Calu3 (cell line): ENCODE data around the gene STXBP2. TPM values are rescaled to one million over a fixed set of nuclear protein-coding genes. Genes with fewer than 3 reads are reported as not detected.

ENCODE experiments used
- BruUV-seq: library from RNA; stranded (reverse); fragments of 400-500 nt; replicated peaks from 2 replicates; lab custom pipeline; 2021; lab: Mats Ljungman, UMichigan
- CTCF ChIA-PET: fragments of 300-600 bp; sonication (Branson Sonifier 250); formaldehyde crosslinking; loops from one replicate; lab custom pipeline; 2022; ENCODE audit warnings: antibody characterized with exemption; lab: Charles Lee
- DNase-seq: peaks from one replicate; pipeline ENCODE4 v3.0.0; 2022
- H3K27ac Mint-ChIP-seq: one replicate; pipeline ENCODE4 v1.8.0; 2022; ENCODE audit warnings: mixed read lengths; ENCODE audit not compliant: unreplicated experiment
- H3K27me3 Mint-ChIP-seq: one replicate; pipeline ENCODE4 v1.8.0; 2022; ENCODE audit warnings: mixed read lengths; ENCODE audit not compliant: unreplicated experiment
- H3K36me3 Mint-ChIP-seq: one replicate; pipeline ENCODE4 v1.8.0; 2022; ENCODE audit warnings: mild to moderate bottlenecking, moderate library complexity, mixed read lengths; ENCODE audit not compliant: insufficient read depth, unreplicated experiment
- H3K4me1 Mint-ChIP-seq: one replicate; pipeline ENCODE4 v1.8.0; 2022; ENCODE audit warnings: mild to moderate bottlenecking, low read depth, mixed read lengths; ENCODE audit not compliant: unreplicated experiment
- H3K4me3 Mint-ChIP-seq: one replicate; pipeline ENCODE4 v1.8.0; 2022; ENCODE audit warnings: mild to moderate bottlenecking, low read depth, moderate library complexity, mixed read lengths; ENCODE audit not compliant: unreplicated experiment
- H3K9me3 Mint-ChIP-seq: one replicate; pipeline ENCODE4 v1.8.0; 2022; ENCODE audit warnings: low read depth, mixed read lengths; ENCODE audit not compliant: unreplicated experiment
- CTCF ChIP-seq: fragments of 200-600 bp; IDR thresholded peaks from one replicate; pipeline ENCODE4 v1.8.0; 2022; ENCODE audit warnings: antibody characterized with exemption; ENCODE audit not compliant: unreplicated experiment
- intact Hi-C: fragments of 100-400 bp; cut with micrococcal nuclease; formaldehyde crosslinking; loops from one replicate; pipeline ENCODE4 v1.10.0; 2022; ENCODE audit not compliant: unreplicated experiment
- total RNA-seq: library from RNA; stranded (reverse); gene quantifications from 2 replicates; pipeline ENCODE4 v1.2.3, GENCODE V29; 2022

Gene STXBP2
- total RNA-seq, 1 experiment from 2014 or later = 132 TPM

GRCh38 chr19:7644550-7644877, 7.6 kb downstream of the STXBP2 start:
- H3K4me3 Mint-ChIP-seq = no peak overlapping the region
- H3K36me3 Mint-ChIP-seq = peaks cover 12% of the 10 kb centered on the region
- peaks cover 3% of the 10 kb centered on the region for H3K9me3 Mint-ChIP-seq
- no TSS peak for BruUV-seq
- DNase-seq = no peak
- H3K4me1 Mint-ChIP-seq = no peaks in the 10 kb centered on the region
- no peaks in the 10 kb centered on the region for H3K27me3 Mint-ChIP-seq
- CTCF ChIA-PET = no interaction called here
- no peak for TF ChIP-seq CTCF
- H3K27ac Mint-ChIP-seq = no peak overlapping the region
- intact Hi-C loops = no loop called here

GRCh38 chr19:7645163-7645562, 8.3 kb downstream of the STXBP2 start:
- DNase-seq = no peak
- intact Hi-C loops = no loop called here
- no TSS peak for BruUV-seq
- Mint-ChIP-seq H3K9me3 (peaks cover under 1% of the 10 kb centered on the region), H3K27me3 (no peaks in the 10 kb centered on the region), H3K4me1 (no peaks in the 10 kb centered on the region), H3K27ac (no peak overlapping the region), H3K4me3 (no peak overlapping the region), H3K36me3 (peaks cover 12% of the 10 kb centered on the region)
- no peak for TF ChIP-seq CTCF
- CTCF ChIA-PET = no interaction called here

- Mint-ChIP-seq H3K4me1 (no peaks in the 10 kb centered on the region), H3K27me3 (no peaks in the 10 kb centered on the region), H3K27ac (no peak overlapping the region), H3K4me3 (no peak overlapping the region), H3K9me3 (no peaks in the 10 kb centered on the region), H3K36me3 (peaks cover 12% of the 10 kb centered on the region)
- BruUV-seq = no TSS peak
- TF ChIP-seq CTCF = no peak
- DNase-seq = no peak
- CTCF ChIA-PET = no interaction called here
- intact Hi-C loops = no loop called here
Observed at GRCh38 chr19:7645656-7646425, 8.9 kb downstream of the STXBP2 start.

GRCh38 chr19:7646426-7646700, 9.5 kb downstream of the STXBP2 start:
- Mint-ChIP-seq H3K36me3 (peaks cover 12% of the 10 kb centered on the region), H3K27me3 (no peaks in the 10 kb centered on the region), H3K9me3 (no peaks in the 10 kb centered on the region), H3K4me3 (no peak overlapping the region), H3K4me1 (no peaks in the 10 kb centered on the region), H3K27ac (no peak overlapping the region)
- intact Hi-C loops = no loop called here
- no peak for TF ChIP-seq CTCF
- DNase-seq = no peak
- CTCF ChIA-PET = no interaction called here
- BruUV-seq = no TSS peak
